GM19395 (cell line): Measurements from ENCODE around the gene GRIN2A.

Source experiments
- ATAC-seq: cut with Tn5 transposase; IDR thresholded peaks from one replicate; pipeline ENCODE4 v1.9.1; 2021; ENCODE audit warnings: mild to moderate bottlenecking, moderate library complexity; ENCODE audit not compliant: unreplicated experiment

Gene GRIN2A

GRCh38 chr16:9797306-9797705 lies 384.9 kb downstream of the GRIN2A start:
- no peak for ATAC-seq

DNA sequence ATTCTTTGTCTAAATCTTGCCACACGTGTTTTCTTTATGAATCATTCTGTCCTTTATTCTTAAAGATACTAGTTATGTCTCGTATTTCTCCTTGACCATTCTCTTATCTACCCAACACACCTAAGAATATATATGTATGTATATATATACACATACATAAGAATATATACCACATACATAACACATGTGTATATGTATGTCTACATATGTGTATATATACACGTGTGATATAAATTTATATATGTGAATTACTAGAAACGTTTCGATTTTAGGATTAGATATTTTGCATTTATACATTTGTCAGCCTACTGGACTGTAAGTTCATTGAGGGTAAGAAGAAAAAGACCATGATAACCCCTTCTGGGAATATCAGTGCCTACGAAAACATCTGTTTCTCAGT lies 388.6 kb downstream of the GRIN2A start:
- no peak for ATAC-seq

DNA sequence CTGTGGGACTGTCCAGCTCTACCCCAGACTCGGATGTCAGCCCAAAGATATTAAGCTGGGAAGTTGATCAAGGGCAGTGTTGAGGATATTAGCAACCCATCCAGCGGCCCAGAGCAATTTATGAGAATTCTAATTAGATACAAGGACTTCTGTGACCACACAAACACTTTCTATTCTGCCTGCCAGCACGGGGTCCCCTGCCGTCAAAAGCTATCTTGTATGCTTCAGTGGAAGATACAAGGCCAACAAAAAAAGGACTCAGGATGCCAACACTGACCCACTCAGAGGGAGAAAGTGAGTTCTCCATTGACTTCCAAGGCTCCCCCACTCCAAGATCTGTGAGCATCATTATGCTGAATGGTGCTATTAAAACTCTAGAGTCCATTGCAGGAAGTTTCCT lies 390.7 kb downstream of the GRIN2A start:
- no peak for ATAC-seq

GRCh38 chr16:9790199-9790598 lies 392.0 kb downstream of the GRIN2A start:
- no peak for ATAC-seq

GRCh38 chr16:9787717-9788116 lies 394.5 kb downstream of the GRIN2A start:
- no peak for ATAC-seq

- no peak for ATAC-seq
Measured at GRCh38 chr16:9780831-9781230, 401.4 kb downstream of the GRIN2A start.

- ATAC-seq: no peak
Measured at GRCh38 chr16:9778849-9779248, 403.4 kb downstream of the GRIN2A start.

DNA sequence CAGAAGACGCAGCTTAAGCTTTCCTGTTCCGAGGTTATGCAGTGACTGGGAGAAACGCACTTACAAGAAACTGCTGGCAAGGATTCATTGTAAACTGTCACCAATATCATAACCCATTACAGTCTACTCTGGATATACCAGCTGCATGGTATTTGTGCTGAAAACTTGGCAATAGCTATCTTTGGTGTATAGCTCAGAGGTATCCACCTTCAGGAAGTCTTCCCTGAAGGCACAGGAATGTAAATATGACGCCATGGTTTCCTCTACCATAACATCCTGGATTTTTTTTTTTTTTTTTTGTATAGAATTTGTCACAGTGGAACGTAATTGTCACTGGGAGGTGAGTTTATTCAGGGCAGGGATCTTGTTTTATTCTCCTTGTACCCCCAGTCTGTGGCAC lies 406.2 kb downstream of the GRIN2A start:
- ATAC-seq: no peak

GRCh38 chr16:9773289-9773688 lies 408.9 kb downstream of the GRIN2A start:
- ATAC-seq: no peak

DNA sequence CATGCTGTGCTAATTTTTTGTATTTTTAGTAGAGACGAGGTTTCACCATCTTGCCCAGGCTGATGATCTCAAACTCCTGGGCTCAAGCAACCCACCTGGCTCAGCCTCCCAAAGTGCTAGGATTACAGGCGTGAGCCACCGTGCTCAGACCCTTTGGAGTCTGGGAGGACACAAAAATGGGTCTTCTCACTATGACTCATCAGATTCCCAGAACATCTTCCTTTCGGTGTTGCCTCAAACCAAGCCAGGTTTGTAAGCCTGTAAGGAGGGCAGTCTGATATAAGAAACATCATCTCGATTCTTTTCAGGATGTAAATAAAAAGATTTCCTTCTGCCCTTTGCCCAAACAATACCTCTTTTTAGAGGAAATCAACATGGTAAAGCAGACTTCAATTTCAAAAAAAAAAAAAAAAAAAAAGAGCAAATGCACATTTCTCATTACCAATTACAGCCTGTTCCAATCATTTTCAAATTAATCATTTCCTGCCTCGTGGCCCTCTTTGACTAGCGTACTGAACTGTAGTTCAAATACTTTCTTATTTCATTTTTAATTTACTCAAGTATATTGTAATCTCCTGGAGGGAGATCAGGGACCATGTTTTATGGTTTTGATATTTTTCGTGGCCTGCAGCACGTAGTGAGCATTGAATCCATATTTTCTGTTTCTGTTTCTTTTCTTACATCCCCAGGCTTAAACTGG lies 409.6 kb downstream of the GRIN2A start:
- ATAC-seq: no peak

GRCh38 chr16:9766891-9767290 lies 415.3 kb downstream of the GRIN2A start:
- no peak for ATAC-seq

- no peak for ATAC-seq
Measured at GRCh38 chr16:9763505-9763904, 418.7 kb downstream of the GRIN2A start.

DNA sequence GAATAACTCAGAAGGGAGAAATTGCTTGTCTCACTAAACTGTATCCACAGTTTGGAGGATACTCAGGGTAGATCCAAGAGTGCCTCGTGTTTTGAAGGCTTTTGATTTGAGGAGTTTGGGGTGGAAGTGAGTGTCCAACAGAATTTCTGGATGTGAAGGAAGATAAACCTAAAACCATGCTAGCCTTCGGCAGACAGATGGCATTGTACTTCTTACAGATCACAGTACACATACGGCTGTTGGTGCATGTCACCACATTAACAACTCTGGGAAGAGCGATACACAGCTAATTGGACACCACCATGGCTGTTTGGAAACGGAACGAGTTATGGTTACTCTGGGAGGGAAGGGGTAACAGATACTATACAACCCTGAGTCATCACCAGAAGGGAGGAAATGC lies 420.4 kb downstream of the GRIN2A start:
- ATAC-seq: no peak

DNA sequence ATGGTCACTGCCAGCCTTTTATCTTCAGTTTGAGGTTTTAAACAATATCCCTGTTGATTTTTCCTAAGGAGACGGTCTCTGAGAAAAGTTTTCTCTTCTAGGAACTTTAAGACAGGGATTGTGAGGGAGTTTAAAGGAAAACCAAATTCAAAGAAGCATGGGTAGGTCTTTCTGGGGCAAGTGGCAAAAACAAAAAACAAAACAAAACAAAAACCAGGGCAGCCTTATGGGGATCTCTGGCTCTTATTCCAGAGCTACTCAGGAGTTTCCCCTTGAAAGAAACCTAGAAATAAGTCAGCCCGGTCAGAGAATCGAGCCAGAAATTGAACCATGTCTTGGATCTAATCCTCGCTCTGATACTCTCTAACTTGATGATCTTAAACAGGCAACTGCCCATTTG lies 424.5 kb downstream of the GRIN2A start:
- no peak for ATAC-seq

- no peak for ATAC-seq
Measured at GRCh38 chr16:9756434-9756833, 425.8 kb downstream of the GRIN2A start.

- ATAC-seq: no peak
Measured at GRCh38 chr16:9755081-9755480, 427.1 kb downstream of the GRIN2A start.

DNA sequence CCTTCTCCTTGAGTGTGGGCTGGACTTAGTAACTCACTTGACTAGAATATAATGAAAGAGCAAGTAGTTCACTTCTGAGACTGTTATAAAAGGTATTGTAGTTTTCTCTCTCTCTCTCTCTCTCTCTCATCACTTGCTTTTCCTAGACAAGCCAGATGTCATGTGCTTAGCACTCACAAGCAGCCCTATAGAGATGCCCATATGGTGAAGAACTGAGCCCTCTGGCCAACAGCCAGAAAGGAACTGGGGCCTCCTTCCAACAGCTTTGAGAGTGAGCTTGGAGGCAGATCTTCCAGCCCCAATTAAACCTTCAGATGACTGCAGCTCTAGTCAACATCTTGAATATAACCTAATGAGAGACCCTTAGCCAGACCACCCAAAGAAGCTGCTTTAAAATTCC lies 440.5 kb downstream of the GRIN2A start:
- no peak for ATAC-seq

- no peak for ATAC-seq
Measured at GRCh38 chr16:9739301-9739700, 442.9 kb downstream of the GRIN2A start.

- no peak for ATAC-seq
Measured at GRCh38 chr16:9738690-9739089, 443.5 kb downstream of the GRIN2A start.

GRCh38 chr16:9736547-9736946 lies 445.7 kb downstream of the GRIN2A start:
- ATAC-seq: no peak

DNA sequence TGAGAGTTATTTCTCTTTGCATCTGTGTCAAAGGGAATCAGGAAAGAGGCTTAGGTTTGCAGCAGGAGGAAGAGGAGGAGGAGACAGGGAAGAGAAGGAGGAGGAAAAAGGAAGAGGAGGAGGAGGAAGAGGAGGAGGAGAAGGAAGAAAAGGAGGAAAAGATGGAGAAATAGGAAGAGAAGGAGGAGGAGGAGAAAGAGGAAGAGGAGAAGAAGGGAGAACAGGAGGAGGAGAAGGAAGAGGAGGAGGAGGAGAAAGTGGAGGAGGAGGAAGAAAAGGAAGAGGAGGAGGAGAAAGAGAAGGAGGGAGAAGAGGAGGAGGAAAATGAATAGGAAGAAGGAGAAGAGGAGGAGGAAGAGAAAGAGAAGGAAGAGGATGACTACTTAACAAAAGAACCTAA lies 459.1 kb downstream of the GRIN2A start:
- no peak for ATAC-seq

DNA sequence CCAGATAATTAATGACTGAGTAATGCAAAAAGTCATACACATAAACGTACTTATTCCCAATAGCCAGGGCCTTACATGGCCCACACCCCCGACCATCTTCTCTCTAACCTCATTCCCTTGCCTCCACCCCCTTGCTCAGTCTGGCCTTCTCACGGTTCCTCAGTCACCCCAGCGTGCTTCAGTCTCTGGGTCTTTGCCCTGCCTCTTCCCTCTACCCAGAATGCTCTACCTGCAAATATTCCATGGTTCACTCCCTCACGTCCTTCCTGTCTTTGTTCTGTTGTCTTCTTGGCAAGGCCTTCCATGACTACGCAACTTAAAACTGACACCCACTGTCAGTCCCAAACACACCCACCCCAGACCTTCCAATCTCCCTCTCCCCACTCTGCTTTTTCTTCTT lies 468.3 kb downstream of the GRIN2A start:
- no peak for ATAC-seq

DNA sequence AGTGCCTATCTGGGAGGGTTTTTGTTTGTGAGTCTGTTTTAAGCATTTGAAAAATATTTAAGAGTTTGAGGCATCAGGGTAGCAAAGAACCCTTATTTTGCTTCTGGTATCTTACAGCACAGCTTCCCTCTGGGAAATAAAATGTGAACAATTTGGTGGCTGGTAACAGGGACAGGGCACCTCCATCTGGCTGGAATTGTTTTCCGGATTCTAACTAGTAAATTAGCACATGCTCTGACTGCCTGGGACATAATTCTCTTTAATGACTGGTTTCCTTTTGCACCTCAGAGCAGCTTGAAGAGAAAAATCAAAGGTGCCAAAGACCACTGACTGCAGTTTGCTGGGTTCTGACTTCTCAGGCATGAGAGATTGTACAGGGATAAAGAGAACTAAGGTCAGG lies 469.1 kb downstream of the GRIN2A start:
- no peak for ATAC-seq
